PC-9 (cell line): ENCODE measurements around the gene TEP1. TPM values are rescaled to one million over a fixed set of nuclear protein-coding genes. Genes with fewer than 3 reads are reported as not detected.

Experiments
- BruUV-seq: library from RNA; stranded (reverse); fragments of 400-500 nt; replicated peaks from 2 replicates; lab custom pipeline; 2021; lab: Mats Ljungman, UMichigan
- CTCF ChIA-PET: fragments of 300-600 bp; sonication (Branson Sonifier 250); formaldehyde crosslinking; loops from one replicate; lab custom pipeline; 2022; ENCODE audit warnings: antibody characterized with exemption; lab: Charles Lee
- POLR2A ChIA-PET: fragments of 300-600 bp; sonication (Branson Sonifier 250); formaldehyde crosslinking; loops from one replicate; lab custom pipeline; 2022; ENCODE audit warnings: antibody characterized with exemption; ENCODE audit not compliant: unreplicated experiment; lab: Charles Lee
- DNase-seq, 2 experiments: peaks; one replicate each; pipeline versions ENCODE4 v3.0.0 to v3.0.0-alpha.2; 2015 to 2022; ENCODE audit warnings: mixed read lengths in 1 of 2
- H2AFZ ChIP-seq: fragments of 200-600 bp; sonication (generic); 2 replicates; pipeline ENCODE4 v1.8.1; 2017; ENCODE audit warnings: antibody characterized with exemption
- H3F3A ChIP-seq: fragments of 200-600 bp; sonication (generic); 2 replicates; pipeline ENCODE4 v1.8.1; 2017; ENCODE audit warnings: antibody characterized with exemption, mild to moderate bottlenecking, low read depth; ENCODE audit not compliant: insufficient read depth
- H3K27ac ChIP-seq: fragments of 200-600 bp; sonication (generic); 2 replicates; pipeline ENCODE4 v1.6.1; 2016; ENCODE audit warnings: mixed run types
- H3K27me3 ChIP-seq: fragments of 200-600 bp; sonication (generic); 2 replicates; pipeline ENCODE4 v1.6.1; 2016; ENCODE audit warnings: low read depth, mixed run types; ENCODE audit not compliant: insufficient read depth
- H3K36me3 ChIP-seq: fragments of 200-600 bp; sonication (generic); 2 replicates; pipeline ENCODE4 v1.6.1; 2016; ENCODE audit warnings: low read depth, mixed run types
- H3K4me1 ChIP-seq: fragments of 200-600 bp; sonication (generic); replicated peaks from 2 replicates; pipeline ENCODE4 v1.6.1; 2016; ENCODE audit warnings: mixed run types; ENCODE audit not compliant: insufficient read depth
- H3K4me2 ChIP-seq: fragments of 200-600 bp; sonication (generic); 2 replicates; pipeline ENCODE4 v1.6.1; 2017; ENCODE audit warnings: mixed run types
- H3K4me3 ChIP-seq: fragments of 200-600 bp; sonication (generic); 2 replicates; pipeline ENCODE4 v1.6.1; 2016; ENCODE audit warnings: mixed run types
- H3K79me2 ChIP-seq: fragments of 200-600 bp; sonication (generic); 2 replicates; pipeline ENCODE4 v1.6.1; 2017; ENCODE audit warnings: low read depth, mixed run types
- H3K9me2 ChIP-seq: fragments of 200-600 bp; sonication (generic); 2 replicates; pipeline ENCODE4 v1.8.1; 2017; ENCODE audit warnings: mild to moderate bottlenecking; ENCODE audit not compliant: insufficient read depth
- H3K9me3 ChIP-seq: fragments of 200-600 bp; sonication (generic); 2 replicates; pipeline ENCODE4 v1.8.1; 2016; ENCODE audit warnings: low read depth; ENCODE audit not compliant: insufficient read depth
- H4K20me1 ChIP-seq: fragments of 200-600 bp; sonication (generic); 2 replicates; pipeline ENCODE4 v1.8.1; 2017; ENCODE audit not compliant: insufficient read depth
- EZH2 ChIP-seq: fragments of 200-600 bp; sonication (generic); IDR thresholded peaks from 2 replicates; pipeline ENCODE4 v1.8.0; 2017; ENCODE audit warnings: antibody characterized with exemption, low read depth
- intact Hi-C: fragments of 100-400 bp; cut with micrococcal nuclease; formaldehyde crosslinking; loops from one replicate; pipeline ENCODE4 v1.10.0; 2022; ENCODE audit not compliant: unreplicated experiment
- total RNA-seq: library from RNA; stranded (reverse); gene quantifications from 2 replicates; pipeline ENCODE4 v1.2.3, GENCODE V29; 2021
- TF ChIP-seq, protein P1 (sequence below): fragments of 200-600 bp; sonication (generic); conservative IDR thresholded peaks from 2 replicates; pipeline ENCODE4 v1.6.1; 2017; ENCODE audit warnings: mixed run types, antibody characterized with exemption, mild to moderate bottlenecking, moderate library complexity

The TEP1 gene
- total RNA-seq, 1 experiment from 2014 or later, result 20.4 TPM

- BruUV-seq, result TSS peak; percentile 48
- H3K79me2 ChIP-seq, result peaks cover 13% of the 10 kb centered on the region
- H3K27me3 ChIP-seq, result no peaks in the 10 kb centered on the region
- H3K4me3 ChIP-seq, result peak overlapping the region; percentile 74
- peak overlapping the region; percentile 76 for H3K27ac ChIP-seq
- H3K9me3 ChIP-seq, result no peaks in the 10 kb centered on the region
- TF ChIP-seq, protein P1, sequence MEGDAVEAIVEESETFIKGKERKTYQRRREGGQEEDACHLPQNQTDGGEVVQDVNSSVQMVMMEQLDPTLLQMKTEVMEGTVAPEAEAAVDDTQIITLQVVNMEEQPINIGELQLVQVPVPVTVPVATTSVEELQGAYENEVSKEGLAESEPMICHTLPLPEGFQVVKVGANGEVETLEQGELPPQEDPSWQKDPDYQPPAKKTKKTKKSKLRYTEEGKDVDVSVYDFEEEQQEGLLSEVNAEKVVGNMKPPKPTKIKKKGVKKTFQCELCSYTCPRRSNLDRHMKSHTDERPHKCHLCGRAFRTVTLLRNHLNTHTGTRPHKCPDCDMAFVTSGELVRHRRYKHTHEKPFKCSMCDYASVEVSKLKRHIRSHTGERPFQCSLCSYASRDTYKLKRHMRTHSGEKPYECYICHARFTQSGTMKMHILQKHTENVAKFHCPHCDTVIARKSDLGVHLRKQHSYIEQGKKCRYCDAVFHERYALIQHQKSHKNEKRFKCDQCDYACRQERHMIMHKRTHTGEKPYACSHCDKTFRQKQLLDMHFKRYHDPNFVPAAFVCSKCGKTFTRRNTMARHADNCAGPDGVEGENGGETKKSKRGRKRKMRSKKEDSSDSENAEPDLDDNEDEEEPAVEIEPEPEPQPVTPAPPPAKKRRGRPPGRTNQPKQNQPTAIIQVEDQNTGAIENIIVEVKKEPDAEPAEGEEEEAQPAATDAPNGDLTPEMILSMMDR, result no peak
- no peak for TF ChIP-seq EZH2
- H4K20me1 ChIP-seq, result no peaks in the 10 kb centered on the region
- peak overlapping the region; percentile 94 for H2AFZ ChIP-seq
- no peaks in the 10 kb centered on the region for H3K36me3 ChIP-seq
- POLR2A ChIA-PET, result interaction anchor here (0.6 to 2.3 kb wide), 2 partner anchors 49 to 272 kb away, joined by 3 to 12 read pairs; partner anchors contain the start of gene PIP4P1
- CTCF ChIA-PET, result interaction anchor here (0.6 kb wide), 1 partner anchor 32 kb away, joined by 8 read pairs; no protein-coding TSS in a partner anchor
- intact Hi-C loops, result loop anchor here (5.0 to 10.0 kb wide), 3 partner anchors 85 to 270 kb away; partner anchors contain the start of gene RNASE4
- DNase-seq, result no peak
- H3F3A ChIP-seq, result peaks cover 5% of the 10 kb centered on the region; the same call in 1 of the 2 replicates
- H3K9me2 ChIP-seq, result no peaks in the 10 kb centered on the region
- H3K4me1 ChIP-seq, result peaks cover 7% of the 10 kb centered on the region; the same call in 1 of the 2 replicates
- peak overlapping the region; percentile 96 for H3K4me2 ChIP-seq
Observed at GRCh38 chr14:20412411-20412810, 890 bp downstream of the TEP1 start.

DNA sequence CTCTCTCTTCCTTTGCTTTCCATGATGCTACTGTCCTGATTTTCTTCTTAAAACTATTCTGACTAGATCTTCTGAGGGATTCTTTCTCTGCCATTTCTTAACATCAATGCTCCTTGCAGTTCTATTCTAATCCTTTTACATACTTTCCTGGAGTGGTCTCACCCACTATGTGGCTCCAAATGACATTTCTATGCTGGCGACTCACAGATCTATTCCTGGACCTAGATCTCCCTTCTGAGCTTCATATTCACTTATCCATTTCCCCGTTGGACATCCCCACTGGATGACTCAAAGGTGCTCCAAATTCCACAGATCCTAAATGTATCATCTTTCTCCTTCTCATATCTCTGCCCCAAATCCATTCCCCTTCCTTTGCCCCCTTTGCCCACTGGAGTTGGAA, 4.1 kb downstream of the TEP1 start:
- Histone ChIP-seq H3F3A (peaks cover 5% of the 10 kb centered on the region; the same call in 1 of the 2 replicates), H4K20me1 (no peaks in the 10 kb centered on the region), H3K9me3 (no peaks in the 10 kb centered on the region), H3K4me3 (no peak overlapping the region), H3K79me2 (peaks cover 13% of the 10 kb centered on the region), H2AFZ (no peak overlapping the region), H3K4me2 (no peak overlapping the region), H3K27ac (no peak overlapping the region), H3K36me3 (peaks cover 4% of the 10 kb centered on the region; the same call in 1 of the 2 replicates), H3K27me3 (no peaks in the 10 kb centered on the region), H3K4me1 (peaks cover 7% of the 10 kb centered on the region; the same call in 1 of the 2 replicates), H3K9me2 (no peaks in the 10 kb centered on the region)
- ChIA-PET POLR2A (no interaction called here), CTCF (no interaction called here)
- no TSS peak for BruUV-seq
- TF ChIP-seq, protein P1, result no peak
- TF ChIP-seq EZH2, result no peak
- intact Hi-C loops, result no loop called here
- DNase-seq, result no peak

- no peak for DNase-seq
- TF ChIP-seq, protein P1, result no peak
- TF ChIP-seq EZH2, result no peak
- H3K27me3 ChIP-seq, result no peaks in the 10 kb centered on the region
- no peaks in the 10 kb centered on the region for H3K9me2 ChIP-seq
- H3K4me2 ChIP-seq, result no peak overlapping the region
- POLR2A ChIA-PET, result interaction anchor here (0.5 kb wide), 1 partner anchor 46 kb away, joined by 4 read pairs; no protein-coding TSS in a partner anchor
- no peak overlapping the region for H3K4me3 ChIP-seq
- intact Hi-C loops, result no loop called here
- BruUV-seq, result no TSS peak
- peaks cover 26% of the 10 kb centered on the region for H3K4me1 ChIP-seq
- CTCF ChIA-PET, result interaction anchor here (0.7 kb wide), 1 partner anchor 61 kb away, joined by 4 read pairs; no protein-coding TSS in a partner anchor
- no peak overlapping the region for H2AFZ ChIP-seq
- peaks cover 21% of the 10 kb centered on the region for H3F3A ChIP-seq
- no peak overlapping the region for H3K27ac ChIP-seq
- H3K79me2 ChIP-seq, result no peaks in the 10 kb centered on the region
- H4K20me1 ChIP-seq, result no peaks in the 10 kb centered on the region
- H3K36me3 ChIP-seq, result peaks cover 8% of the 10 kb centered on the region
- H3K9me3 ChIP-seq, result no peaks in the 10 kb centered on the region
Observed at GRCh38 chr14:20403521-20403920, 9.8 kb downstream of the TEP1 start.
